T-helper 22 cell (primary cell): Measurements from ENCODE around the gene TBC1D1.
A peak's percentile ranks its signal among the peaks of the same experiment; 100 is the strongest.

Experiments
- DNase-seq: peaks from one replicate; pipeline ENCODE4 v3.0.0-alpha.2; 2020; ENCODE audit warnings: low read depth

Gene TBC1D1

GRCh38 chr4:38131371-38132091 is 240.6 kb downstream of the TBC1D1 start:
- peak; percentile 72 for DNase-seq

- DNase-seq: peak; percentile 61
Observed at GRCh38 chr4:38132107-38132673, 241.3 kb downstream of the TBC1D1 start.

- no peak for DNase-seq
Observed at GRCh38 chr4:38132843-38133662, 242.2 kb downstream of the TBC1D1 start.

- no peak for DNase-seq
Observed at GRCh38 chr4:38133711-38134480, 243.0 kb downstream of the TBC1D1 start.

- no peak for DNase-seq
Observed at GRCh38 chr4:38135201-38135600, 244.3 kb downstream of the TBC1D1 start.

GRCh38 chr4:38136604-38137003 is 245.7 kb downstream of the TBC1D1 start:
- DNase-seq: no peak

GRCh38 chr4:38137080-38137479 is 246.2 kb downstream of the TBC1D1 start:
- no peak for DNase-seq

- no peak for DNase-seq
Observed at GRCh38 chr4:38138363-38138762, 247.5 kb downstream of the TBC1D1 start.

GRCh38 chr4:38139187-38139586 is 248.3 kb downstream of the TBC1D1 start:
- DNase-seq: no peak

- DNase-seq: no peak
Observed at GRCh38 chr4:38140643-38141203, 249.8 kb downstream of the TBC1D1 start.

- DNase-seq: no peak
Observed at GRCh38 chr4:38141808-38142500, 251.1 kb downstream of the TBC1D1 start.

- no peak for DNase-seq
Observed at GRCh38 chr4:38144031-38144430, 253.1 kb downstream of the TBC1D1 start.

GRCh38 chr4:38145033-38145678 is 254.3 kb downstream of the TBC1D1 start:
- no peak for DNase-seq

GRCh38 chr4:38145741-38146140 is 254.9 kb downstream of the TBC1D1 start:
- no peak for DNase-seq

GRCh38 chr4:38146383-38146782 is 255.5 kb downstream of the TBC1D1 start:
- DNase-seq: no peak

GRCh38 chr4:38149472-38149996 is 258.6 kb downstream of the TBC1D1 start:
- no peak for DNase-seq

- DNase-seq: no peak
Observed at GRCh38 chr4:38149997-38150671, 259.2 kb downstream of the TBC1D1 start.

- DNase-seq: no peak
Observed at GRCh38 chr4:38150766-38151165, 259.9 kb downstream of the TBC1D1 start.

- DNase-seq: no peak
Observed at GRCh38 chr4:38151873-38152272, 261.0 kb downstream of the TBC1D1 start.

- DNase-seq: no peak
Observed at GRCh38 chr4:38152305-38152704, 261.4 kb downstream of the TBC1D1 start.
